Left forelimb (tissue), 1 donor: ENCODE measurements around the gene ZNF277.
"Not testable (repeated sequence)": the region's sequence is repeated elsewhere in the genome, so short reads cannot be mapped to it uniquely, and the experiment has no call there.

Experiments used
- DNase-seq: peaks from one replicate; pipeline ENCODE4 v3.0.0-alpha.2; 2018; ENCODE audit warnings: low spot score

The ZNF277 gene

GRCh38 chr7:112293416-112293815, 86.9 kb downstream of the ZNF277 start:
- DNase-seq: no peak

- no peak for DNase-seq
These were observed 89.9 kb downstream of the ZNF277 start for GRCh38 chr7:112296432-112296831.

- no peak for DNase-seq
These were observed 91.2 kb downstream of the ZNF277 start for GRCh38 chr7:112297681-112298080.

DNA sequence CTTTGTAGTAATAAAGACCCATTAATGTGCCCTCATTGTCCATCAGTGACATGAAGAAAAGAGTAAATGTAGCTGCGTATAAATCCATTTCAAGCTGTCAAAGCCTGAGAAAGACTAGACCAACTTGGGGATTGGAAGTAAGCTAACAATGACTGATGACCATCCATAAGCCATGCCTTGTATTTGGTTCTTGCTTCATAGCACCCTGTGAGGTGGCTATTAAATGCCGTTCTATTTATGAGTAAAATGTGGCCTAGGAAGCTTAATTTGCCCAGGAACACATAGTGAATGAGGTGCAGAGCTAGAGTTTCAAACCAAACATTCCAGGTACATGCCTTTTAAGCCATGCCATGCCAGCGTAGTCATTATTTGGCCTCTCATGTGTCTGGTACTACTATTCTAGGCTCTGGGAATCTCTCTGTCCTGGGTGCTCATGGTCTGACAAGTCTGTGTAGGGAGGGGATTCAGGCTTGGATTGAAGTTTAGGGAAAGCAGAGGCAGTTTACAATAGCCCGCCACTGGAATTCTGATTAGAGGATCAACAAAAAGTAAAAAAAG, 92.1 kb downstream of the ZNF277 start:
- DNase-seq: no peak

- no peak for DNase-seq
These were observed 93.6 kb downstream of the ZNF277 start for GRCh38 chr7:112300072-112300471.

DNA sequence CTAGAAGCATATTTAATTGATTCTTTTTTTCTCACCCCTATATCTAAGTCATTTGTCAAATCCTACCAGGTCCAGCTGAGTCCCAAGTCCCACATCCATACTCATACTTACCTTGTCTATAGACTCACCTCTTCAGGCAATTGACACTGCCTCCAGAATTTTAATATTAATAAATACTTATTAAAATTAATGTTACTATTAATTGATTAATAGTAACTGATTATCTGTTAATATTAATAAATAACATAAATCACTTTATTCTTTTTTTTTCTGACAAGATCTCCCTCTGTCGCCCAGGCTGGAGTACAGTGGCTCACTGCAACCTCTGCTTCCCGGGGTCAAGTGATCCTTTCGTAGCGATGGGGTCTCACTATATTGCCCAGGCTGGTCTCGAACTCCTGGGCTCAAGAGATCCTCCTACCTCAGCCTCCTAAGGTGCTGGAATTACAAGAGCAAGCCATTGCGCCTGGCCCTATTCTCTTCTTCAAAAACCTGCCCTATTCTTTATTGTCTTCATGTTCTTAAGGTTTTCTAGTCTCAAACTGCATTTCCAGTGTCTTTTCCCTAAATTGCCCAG, 94.4 kb downstream of the ZNF277 start:
- no peak for DNase-seq

- no peak for DNase-seq
These were observed 96.1 kb downstream of the ZNF277 start for GRCh38 chr7:112302566-112302965.

DNA sequence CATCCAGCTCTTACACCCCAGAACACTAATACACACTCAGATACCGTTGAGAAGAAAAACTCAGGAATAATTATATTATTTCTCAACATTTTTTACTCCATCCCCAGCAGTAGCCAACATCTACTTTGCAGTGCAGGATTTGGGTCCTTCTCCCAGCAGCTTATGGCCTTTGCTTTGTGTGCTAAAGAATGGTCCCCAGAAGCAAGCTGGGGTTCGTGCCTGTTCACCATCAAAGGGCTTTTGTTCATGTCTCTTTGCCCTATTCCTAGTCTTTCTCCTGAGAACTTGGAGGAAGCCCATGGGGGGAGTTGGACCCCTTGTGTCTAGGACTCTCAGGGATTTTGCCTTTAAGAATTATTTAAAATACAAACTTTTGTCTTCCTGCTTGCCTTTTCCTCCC, 100.4 kb downstream of the ZNF277 start:
- no peak for DNase-seq

GRCh38 chr7:112307506-112307905, 101.0 kb downstream of the ZNF277 start:
- no peak for DNase-seq

GRCh38 chr7:112308974-112309373, 102.5 kb downstream of the ZNF277 start:
- no peak for DNase-seq

DNA sequence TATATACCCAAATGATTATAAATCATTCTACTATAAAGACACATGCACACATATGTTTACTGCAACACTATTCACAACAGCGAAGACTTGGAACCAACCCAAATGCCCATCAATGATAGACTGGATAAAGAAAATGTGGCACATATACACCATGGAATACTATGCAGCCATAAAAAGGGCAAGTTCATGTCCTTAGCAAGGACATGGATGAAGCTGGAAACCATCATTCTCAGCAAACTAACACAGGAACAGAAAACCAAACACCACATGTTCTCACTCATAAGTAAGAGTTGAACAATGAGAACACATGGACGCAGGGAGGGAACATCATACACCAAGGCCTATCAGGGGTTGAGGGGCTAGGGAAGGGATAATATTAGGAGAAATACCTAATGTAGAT, 110.3 kb downstream of the ZNF277 start:
- DNase-seq: not testable (repeated sequence)

DNA sequence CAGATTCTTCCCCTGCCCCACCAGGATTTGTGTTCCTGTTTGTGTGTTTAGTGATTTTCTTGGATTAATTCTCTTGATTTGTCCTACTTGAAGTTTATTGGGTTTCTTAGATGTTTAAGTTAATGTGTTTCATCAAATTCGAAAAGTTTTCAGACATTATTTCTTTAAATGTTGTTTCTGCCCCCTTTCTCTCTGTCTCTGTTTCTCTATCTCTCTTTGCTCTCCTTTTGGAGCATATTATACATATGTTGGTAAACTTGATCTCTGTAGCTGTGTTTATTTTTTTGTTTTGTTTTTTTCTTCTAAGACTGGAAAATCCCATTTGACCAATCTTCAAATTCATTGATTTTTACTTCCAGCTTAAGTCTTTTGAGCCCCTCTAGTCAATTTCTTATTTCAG, 115.6 kb downstream of the ZNF277 start:
- no peak for DNase-seq

- no peak for DNase-seq
These were observed 121.1 kb downstream of the ZNF277 start for GRCh38 chr7:112327566-112327965.

DNA sequence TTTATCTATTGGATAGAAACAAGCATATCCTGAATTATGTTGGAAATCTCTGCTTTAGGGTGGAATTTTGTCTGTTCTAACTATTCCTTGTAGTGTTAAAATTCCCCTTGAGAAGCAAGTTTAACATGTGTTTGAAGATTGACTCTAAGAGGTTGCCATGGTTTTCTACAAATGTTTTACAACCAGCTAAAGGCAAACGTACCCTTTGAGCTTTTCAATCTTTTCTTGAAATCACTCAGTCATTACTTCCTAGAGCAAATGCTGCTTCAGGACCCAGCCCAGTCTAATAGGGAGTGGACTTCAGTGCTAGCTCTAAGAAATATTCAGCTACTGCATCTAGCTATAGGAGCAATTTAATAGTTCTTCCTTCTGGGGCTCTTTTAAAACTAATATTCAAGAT, 125.0 kb downstream of the ZNF277 start:
- DNase-seq: no peak

- DNase-seq: no peak
These were observed 127.9 kb downstream of the ZNF277 start for GRCh38 chr7:112334366-112334765.

GRCh38 chr7:112336261-112336660, 129.8 kb downstream of the ZNF277 start:
- no peak for DNase-seq

DNA sequence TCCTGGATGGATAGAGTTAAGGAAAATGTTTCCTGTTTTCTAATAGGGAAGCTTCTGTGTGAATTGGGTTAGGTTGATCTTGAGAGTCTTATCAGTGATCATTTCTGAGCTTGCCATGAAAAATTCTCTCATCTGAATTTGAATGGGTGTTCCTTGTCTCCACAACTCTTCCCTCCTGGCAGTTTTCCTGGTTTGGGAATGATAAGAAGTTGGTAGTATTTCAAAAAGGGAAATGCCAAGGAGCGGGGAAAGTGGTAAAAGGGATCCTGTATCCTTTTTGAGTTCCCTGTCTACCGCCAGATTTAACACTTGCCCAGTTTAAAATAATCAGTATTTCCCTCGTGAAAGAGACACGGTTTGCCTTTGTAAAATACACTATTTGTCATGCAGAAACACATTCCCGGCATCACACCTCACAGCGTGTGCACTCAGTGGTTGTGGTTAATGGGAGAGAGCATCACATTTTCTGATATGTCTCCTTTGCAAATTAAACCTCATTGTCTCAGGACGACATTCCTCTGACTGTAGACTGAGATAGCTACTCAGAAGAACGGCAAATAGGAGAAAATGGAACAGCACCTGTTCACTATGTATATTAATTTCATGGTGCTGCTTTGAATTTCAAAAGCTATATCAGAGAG, 130.6 kb downstream of the ZNF277 start:
- DNase-seq: no peak

DNA sequence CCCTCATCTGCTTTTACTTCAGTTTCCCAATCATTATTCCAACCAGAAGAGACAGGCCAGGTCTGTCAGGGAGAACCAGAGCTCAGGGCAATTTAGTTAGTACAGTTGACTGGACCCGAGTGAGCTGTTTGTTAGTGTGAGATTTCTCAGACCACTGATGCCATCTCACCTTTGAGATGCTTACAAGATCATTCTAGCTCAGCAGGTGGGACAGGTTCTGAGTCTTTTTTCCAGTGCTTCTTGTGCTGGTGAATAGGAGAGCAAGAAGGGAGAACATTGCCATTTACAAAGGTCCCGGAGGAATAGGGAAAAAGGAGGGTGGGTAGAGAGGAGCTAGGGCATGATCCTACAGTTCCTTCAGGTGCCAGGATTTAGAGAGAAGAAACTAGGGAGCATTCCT, 131.4 kb downstream of the ZNF277 start:
- no peak for DNase-seq

DNA sequence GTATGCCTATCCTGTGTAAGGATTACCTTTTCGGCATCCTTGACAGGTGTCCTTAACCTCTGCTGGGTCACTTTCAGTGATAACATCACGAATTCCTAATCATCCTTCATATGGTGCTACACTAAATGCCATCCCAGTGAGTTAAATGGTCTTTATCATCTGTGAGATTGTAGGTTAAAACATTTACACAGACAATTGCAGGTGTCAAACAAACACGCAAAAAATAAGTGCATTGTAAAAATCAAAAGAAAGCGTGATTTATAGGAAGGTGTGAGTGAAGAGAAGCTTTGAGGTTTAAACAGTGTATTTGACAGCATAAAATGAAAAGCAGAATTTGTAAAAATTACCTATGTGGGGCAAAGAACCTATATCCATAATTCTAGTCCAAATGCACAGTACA, 132.3 kb downstream of the ZNF277 start:
- no peak for DNase-seq

GRCh38 chr7:112341464-112341863, 135.0 kb downstream of the ZNF277 start:
- no peak for DNase-seq

DNA sequence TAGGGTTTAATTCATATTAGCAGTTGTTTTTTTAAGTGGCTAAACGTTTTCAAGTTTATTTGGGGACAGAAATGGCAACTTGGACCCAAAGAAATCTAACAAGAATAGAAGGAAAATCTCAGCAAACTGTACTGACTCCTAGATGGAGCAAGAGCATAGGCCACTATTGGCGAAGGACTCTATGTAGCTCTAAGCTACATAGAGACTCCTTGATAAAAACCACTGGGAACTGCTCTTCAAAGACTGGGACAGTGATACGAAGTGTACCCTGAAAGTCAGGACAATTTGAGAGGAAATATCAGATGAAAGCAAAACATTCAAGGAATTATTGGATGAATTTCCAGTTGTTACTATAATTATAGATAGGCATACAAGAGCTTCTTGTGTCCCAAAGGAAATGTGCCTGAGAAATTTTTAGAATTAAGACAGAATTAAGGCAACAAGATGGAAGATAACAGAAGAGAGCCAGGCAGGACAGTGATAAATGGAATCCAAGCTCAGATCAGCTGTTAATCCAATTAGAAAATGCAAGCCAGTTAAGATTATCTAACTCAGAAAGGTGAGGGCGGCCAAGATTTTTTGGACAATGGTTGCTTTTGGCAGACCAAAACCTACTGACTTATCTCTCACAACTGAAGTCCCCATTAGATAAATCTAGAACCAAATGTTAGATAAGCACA, 140.0 kb downstream of the ZNF277 start:
- no peak for DNase-seq

GRCh38 chr7:112347088-112347487, 140.6 kb downstream of the ZNF277 start:
- no peak for DNase-seq

DNA sequence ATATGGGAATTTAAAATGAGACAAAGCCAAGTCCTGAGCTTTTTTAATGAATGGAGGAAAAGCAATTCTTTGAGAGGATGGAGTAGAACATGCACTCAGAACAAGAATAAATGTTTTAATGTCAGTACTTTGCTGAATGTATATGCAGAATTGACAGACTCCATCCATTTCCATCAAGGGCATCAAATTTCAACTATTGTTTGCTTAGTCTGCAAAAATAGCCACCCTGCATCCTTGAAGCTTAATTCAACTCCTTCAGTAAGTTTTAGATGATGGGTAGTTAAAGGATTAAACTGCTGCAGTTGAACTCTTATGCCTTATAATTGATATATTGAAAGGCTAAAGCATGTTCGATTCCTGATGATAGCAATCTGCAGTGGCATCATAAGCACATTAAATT, 144.1 kb downstream of the ZNF277 start:
- DNase-seq: no peak
